GM23248 (cell line): Measurements from ENCODE around the gene PMFBP1.

Experiments
- EZH2 ChIP-seq: fragments of 200-600 bp; sonication (generic); IDR thresholded peaks from 2 replicates; pipeline ENCODE4 v1.6.1; 2018; ENCODE audit warnings: antibody characterized with exemption, mild to moderate bottlenecking; ENCODE audit not compliant: insufficient read depth, poor library complexity, severe bottlenecking
- EZH2phosphoT487 ChIP-seq: fragments of 200-600 bp; sonication (generic); IDR thresholded peaks from 2 replicates; pipeline ENCODE4 v1.6.1; 2018; ENCODE audit warnings: antibody characterized with exemption, moderate library complexity, mild to moderate bottlenecking, low read depth; ENCODE audit not compliant: insufficient read depth

DNA sequence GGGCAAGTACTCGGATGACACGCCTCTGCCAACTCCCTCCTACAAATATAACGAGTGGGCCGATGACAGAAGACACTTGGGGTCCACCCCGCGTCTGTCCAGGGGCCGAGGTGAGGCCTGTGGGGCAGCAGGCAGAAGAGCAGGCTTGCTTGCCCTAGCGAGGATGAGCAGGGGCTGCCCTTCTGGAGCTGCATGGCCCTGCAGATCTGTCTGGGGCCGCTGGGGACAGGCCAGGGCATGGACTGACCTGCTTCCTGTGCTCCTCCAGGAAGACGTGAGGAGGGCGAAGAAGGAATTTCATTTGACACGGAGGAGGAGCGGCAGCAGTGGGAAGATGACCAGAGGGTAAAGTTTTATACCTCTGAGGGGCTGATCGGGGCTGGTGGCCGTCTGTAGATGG lies 73.0 kb downstream of the PMFBP1 start:
- TF ChIP-seq EZH2 (no peak), EZH2phosphoT487 (no peak)
